H9 (cell line): ENCODE measurements around the gene TMEM82. TPM values are rescaled to one million over a fixed set of nuclear protein-coding genes. Genes with fewer than 3 reads are reported as not detected.

Source experiments
- DNase-seq: peaks from one replicate; pipeline ENCODE4 v3.0.0-alpha.2; 2017
- H2AFZ ChIP-seq: one replicate; pipeline ENCODE4 v1.6.1; 2013; ENCODE audit warnings: mild to moderate bottlenecking, low read length, control low read depth, moderate library complexity
- H2AK5ac ChIP-seq: 2 replicates; pipeline ENCODE4 v1.6.1; 2013; ENCODE audit warnings: low read length, control low read depth, mixed read lengths; ENCODE audit not compliant: insufficient read length
- H2BK120ac ChIP-seq: one replicate; pipeline ENCODE4 v1.6.1; 2013; ENCODE audit warnings: low read depth, mild to moderate bottlenecking, low read length, control low read depth, inconsistent platforms; ENCODE audit not compliant: poor library complexity, severe bottlenecking
- H2BK12ac ChIP-seq: 2 replicates; pipeline ENCODE4 v1.6.1; 2013; ENCODE audit warnings: low read length, control low read depth, mixed read lengths, low read depth; ENCODE audit not compliant: insufficient read length
- H2BK15ac ChIP-seq: 2 replicates; pipeline ENCODE4 v1.6.1; 2013; ENCODE audit warnings: low read depth, low read length, control low read depth
- H2BK20ac ChIP-seq: one replicate; pipeline ENCODE4 v1.6.1; 2013; ENCODE audit warnings: low read depth, mild to moderate bottlenecking, low read length, control low read depth, inconsistent platforms; ENCODE audit not compliant: poor library complexity, severe bottlenecking
- H2BK5ac ChIP-seq: 2 replicates; pipeline ENCODE4 v1.6.1; 2013; ENCODE audit warnings: low read length, control low read depth, mixed read lengths; ENCODE audit not compliant: insufficient read length
- H3K14ac ChIP-seq: 2 replicates; pipeline ENCODE4 v1.6.1; 2013; ENCODE audit warnings: low read length, control low read depth; ENCODE audit not compliant: insufficient read depth
- H3K18ac ChIP-seq: 2 replicates; pipeline ENCODE4 v1.6.1; 2013; ENCODE audit warnings: low read depth, mild to moderate bottlenecking, mixed read lengths, low read length, control low read depth; ENCODE audit not compliant: insufficient read length
- H3K23ac ChIP-seq: 2 replicates; pipeline ENCODE4 v1.6.1; 2013; ENCODE audit warnings: low read length, control low read depth, mixed read lengths, low read depth; ENCODE audit not compliant: insufficient read length
- H3K23me2 ChIP-seq: 2 replicates; pipeline ENCODE4 v1.6.1; 2013; ENCODE audit warnings: low read depth, mild to moderate bottlenecking, mixed read lengths, low read length, control low read depth; ENCODE audit not compliant: insufficient read length, poor library complexity, severe bottlenecking
- H3K27ac ChIP-seq: 2 replicates; pipeline ENCODE4 v1.5.1; 2013; ENCODE audit warnings: low read length, control low read depth, mixed read lengths, low read depth; ENCODE audit not compliant: insufficient read length
- H3K27me3 ChIP-seq: 2 replicates; pipeline ENCODE4 v1.6.1; 2013; ENCODE audit warnings: low read length, control low read depth, inconsistent platforms; ENCODE audit not compliant: insufficient read depth
- H3K4ac ChIP-seq: 2 replicates; pipeline ENCODE4 v1.6.1; 2013; ENCODE audit warnings: low read depth, mild to moderate bottlenecking, control low read depth, inconsistent platforms, low read length, moderate library complexity
- H3K4me1 ChIP-seq: 2 replicates; pipeline ENCODE4 v1.6.1; 2013; ENCODE audit warnings: low read length, control low read depth, inconsistent platforms; ENCODE audit not compliant: insufficient read depth
- H3K4me2 ChIP-seq: 2 replicates; pipeline ENCODE4 v1.6.1; 2013; ENCODE audit warnings: low read length, control low read depth, mixed read lengths; ENCODE audit not compliant: insufficient read length, insufficient read depth
- H3K56ac ChIP-seq: 2 replicates; pipeline ENCODE4 v1.6.1; 2013; ENCODE audit warnings: low read depth, mild to moderate bottlenecking, mixed read lengths, low read length, control low read depth; ENCODE audit not compliant: insufficient read length
- H3K79me1 ChIP-seq: 2 replicates; pipeline ENCODE4 v1.6.1; 2013; ENCODE audit warnings: low read depth, mild to moderate bottlenecking, moderate library complexity, low read length, control low read depth, inconsistent platforms; ENCODE audit not compliant: insufficient read depth, poor library complexity, severe bottlenecking
- H3K79me2 ChIP-seq: 2 replicates; pipeline ENCODE4 v1.6.1; 2013; ENCODE audit warnings: low read length, control low read depth, inconsistent platforms; ENCODE audit not compliant: insufficient read depth
- H3K9ac ChIP-seq: 2 replicates; pipeline ENCODE4 v1.6.1; 2013; ENCODE audit warnings: low read length, control low read depth, mixed read lengths; ENCODE audit not compliant: insufficient read length; ENCODE audit errors: extremely low read depth
- H3K9me3 ChIP-seq: one replicate; pipeline ENCODE4 v1.6.1; 2013; ENCODE audit warnings: low read depth, low read length, inconsistent platforms; ENCODE audit not compliant: control insufficient read depth
- H3T11ph ChIP-seq: one replicate; pipeline ENCODE4 v1.6.1; 2013; ENCODE audit warnings: mild to moderate bottlenecking, low read length, control low read depth, inconsistent platforms
- H4K20me1 ChIP-seq: one replicate; pipeline ENCODE4 v1.6.1; 2013; ENCODE audit not compliant: control insufficient read depth, insufficient read length, insufficient read depth
- H4K5ac ChIP-seq: 2 replicates; pipeline ENCODE4 v1.6.1; 2013; ENCODE audit warnings: low read depth, mild to moderate bottlenecking, mixed read lengths, low read length, control low read depth; ENCODE audit not compliant: insufficient read length
- H4K8ac ChIP-seq: replicated peaks from 2 replicates; pipeline ENCODE4 v1.6.1; 2013; ENCODE audit warnings: low read length, control low read depth, mixed read lengths, low read depth; ENCODE audit not compliant: insufficient read length
- H4K91ac ChIP-seq: 2 replicates; pipeline ENCODE4 v1.6.1; 2013; ENCODE audit warnings: low read depth, mild to moderate bottlenecking, moderate library complexity, mixed read lengths, low read length, control low read depth; ENCODE audit not compliant: insufficient read length
- H3K27ac Mint-ChIP-seq, 3 experiments: 2 replicates in 2 of 3; 3 replicates in 1 of 3; pipeline ENCODE4 v1.8.0; 2020 to 2021; ENCODE audit warnings: mixed read lengths in 3 of 3, mild to moderate bottlenecking in 1 of 3, moderate library complexity in 1 of 3
- H3K27me3 Mint-ChIP-seq: 2 replicates; pipeline ENCODE4 v1.8.0; 2021; ENCODE audit warnings: low read depth, mild to moderate bottlenecking, moderate library complexity, mixed read lengths
- H3K36me3 Mint-ChIP-seq, 3 experiments: 2 replicates in 2 of 3; 3 replicates in 1 of 3; pipeline ENCODE4 v1.8.0; 2020 to 2021; ENCODE audit warnings: low read depth in 3 of 3, mixed read lengths in 3 of 3; ENCODE audit not compliant: insufficient read depth in 1 of 3
- H3K4me1 Mint-ChIP-seq, 2 experiments: 2 replicates each; pipeline ENCODE4 v1.8.0; 2020; ENCODE audit warnings: mixed read lengths in 2 of 2
- H3K4me3 Mint-ChIP-seq, 2 experiments: 2 replicates in 1 of 2; 3 replicates in 1 of 2; pipeline ENCODE4 v1.8.0; 2020 to 2021; ENCODE audit warnings: mild to moderate bottlenecking in 2 of 2, mixed read lengths in 2 of 2, moderate library complexity in 1 of 2
- H3K9me3 Mint-ChIP-seq, 2 experiments: 2 replicates in 1 of 2; 3 replicates in 1 of 2; pipeline ENCODE4 v1.8.0; 2020; ENCODE audit warnings: mild to moderate bottlenecking in 2 of 2, mixed read lengths in 2 of 2, moderate library complexity in 1 of 2
- CTCF ChIP-seq: fragments of 200-600 bp; sonication (generic); conservative IDR thresholded peaks from 3 replicates; pipeline ENCODE4 v1.8.0; 2021; ENCODE audit warnings: antibody characterized with exemption, mild to moderate bottlenecking
- WGBS: extraction: QIAGEN DNeasy Blood & Tissue Kit; methylation state at CpG from one replicate; pipeline ENCODE4 v1.1.7; 2013; ENCODE audit warnings: missing lambda C conversion rate, low lambda C conversion rate, mixed read lengths; ENCODE audit not compliant: insufficient read length; ENCODE audit errors: extremely low coverage; 5-methylcytosine and 5-hydroxymethylcytosine counted together
- total RNA-seq: library from RNA; stranded (reverse); gene quantifications from 2 replicates; pipeline ENCODE4 v1.2.1, GENCODE V29; 2021

TMEM82 gene
- total RNA-seq, 1 experiment from 2014 or later = 1.4 TPM

- H3K79me1 ChIP-seq = no peaks in the 10 kb centered on the region
- no peak for DNase-seq
- no peak overlapping the region for H3K4ac ChIP-seq
- H3K9me3 ChIP-seq = no peaks in the 10 kb centered on the region
- Mint-ChIP-seq H3K27me3 (no peaks in the 10 kb centered on the region), H3K9me3 (no peaks in the 10 kb centered on the region), H3K4me1 (peaks cover 3% of the 10 kb centered on the region in 2 experiments; a peak in 2 of 4 replicates), H3K36me3 (peaks cover 3 to 17% (median 10%) of the 10 kb centered on the region in 3 experiments; a peak in 5 of 7 replicates), H3K27ac (peak overlapping the region; percentile 7 to 80 (median 57); a peak in 2 of 7 replicates), H3K4me3 (no peak overlapping the region)
- WGBS = no CpG with 5 or more reads among the region's 11 CpGs
- H3K9ac ChIP-seq = no peak overlapping the region
- no peak for TF ChIP-seq CTCF
- no peak overlapping the region for H3K56ac ChIP-seq
- H2AK5ac ChIP-seq = no peak overlapping the region
- H3K23me2 ChIP-seq = no peaks in the 10 kb centered on the region
- no peak overlapping the region for H3T11ph ChIP-seq
- no peaks in the 10 kb centered on the region; the same call in 1 of the 2 replicates for H3K79me2 ChIP-seq
- H3K4me1 ChIP-seq = no peaks in the 10 kb centered on the region; the same call in 1 of the 2 replicates
- no peak overlapping the region for H4K91ac ChIP-seq
- H3K18ac ChIP-seq = no peak overlapping the region
- no peak overlapping the region for H4K8ac ChIP-seq
- H2AFZ ChIP-seq = no peak overlapping the region
- H2BK15ac ChIP-seq = no peak overlapping the region
- no peak overlapping the region for H2BK20ac ChIP-seq
- H2BK120ac ChIP-seq = no peak overlapping the region
- no peak overlapping the region for H2BK12ac ChIP-seq
- H3K23ac ChIP-seq = no peak overlapping the region
- no peaks in the 10 kb centered on the region for H3K27me3 ChIP-seq
- no peaks in the 10 kb centered on the region for H4K20me1 ChIP-seq
- no peak overlapping the region for H3K27ac ChIP-seq
- H3K4me2 ChIP-seq = no peak overlapping the region
- no peak overlapping the region for H3K14ac ChIP-seq
- H2BK5ac ChIP-seq = no peak overlapping the region
- no peak overlapping the region for H4K5ac ChIP-seq
Observed at GRCh38 chr1:15705184-15705566, 37.1 kb upstream of the TMEM82 start.
